Common myeloid progenitor, CD34-positive (primary cell): ENCODE results near the gene VPS41.
A peak's percentile ranks its signal among the peaks of the same experiment; 100 is the strongest.

Source experiments
- CTCF ChIA-PET: fragments of 350-600 bp; sonication (Branson Sonifier 250); formaldehyde crosslinking; loops from one replicate; lab custom pipeline; 2021; ENCODE audit warnings: antibody characterized with exemption; lab: Charles Lee
- POLR2A ChIA-PET: fragments of 350-600 bp; sonication (Branson Sonifier 250); formaldehyde crosslinking; loops from one replicate; lab custom pipeline; 2021; ENCODE audit warnings: antibody characterized with exemption; lab: Charles Lee
- DNase-seq, 3 donors: peaks; one replicate each; pipeline versions ENCODE4 v3.0.0 to v3.0.0-alpha.2; 2013
- H3K27ac ChIP-seq, 2 experiments: 1 replicate in 1 of 2; 2 replicates in 1 of 2; pipeline ENCODE4 v1.7.0; 2013; ENCODE audit warnings: inconsistent platforms in 2 of 2, low read length in 2 of 2, mild to moderate bottlenecking in 2 of 2, low read depth in 1 of 2, moderate library complexity in 1 of 2; ENCODE audit not compliant: severe bottlenecking in 2 of 2, insufficient read depth in 1 of 2, poor library complexity in 1 of 2
- H3K27me3 ChIP-seq, 5 experiments: replicated peaks in 2 of 5; 1 replicate in 3 of 5; 2 replicates in 2 of 5; pipeline versions ENCODE4 v1.6.1 to v1.7.0; 2013; ENCODE audit warnings: low read length in 4 of 5, mild to moderate bottlenecking in 2 of 5, moderate library complexity in 2 of 5, inconsistent platforms in 1 of 5; ENCODE audit not compliant: insufficient read depth in 5 of 5, control insufficient read depth in 4 of 5
- H3K36me3 ChIP-seq, 4 experiments: 1 replicate in 2 of 4; 2 replicates in 2 of 4; pipeline versions ENCODE4 v1.6.1 to v1.7.0; 2013; ENCODE audit warnings: low read length in 3 of 4, control low read depth in 1 of 4, mild to moderate bottlenecking in 1 of 4; ENCODE audit not compliant: control insufficient read depth in 4 of 4, insufficient read depth in 4 of 4
- H3K4me1 ChIP-seq, 4 experiments: 1 replicate in 3 of 4; 2 replicates in 1 of 4; pipeline versions ENCODE4 v1.6.1 to v1.7.1; 2013; ENCODE audit warnings: low read length in 3 of 4, mild to moderate bottlenecking in 3 of 4, control low read depth in 1 of 4, inconsistent platforms in 1 of 4, moderate library complexity in 1 of 4; ENCODE audit not compliant: control insufficient read depth in 4 of 4, insufficient read depth in 4 of 4; ENCODE audit errors: control extremely low read depth in 1 of 4
- H3K4me3 ChIP-seq, 7 experiments: 1 replicate in 4 of 7; 2 replicates in 3 of 7; pipeline versions ENCODE4 v1.5.1 to v1.7.0; 2013; ENCODE audit warnings: mild to moderate bottlenecking in 7 of 7, low read length in 6 of 7, moderate library complexity in 6 of 7, inconsistent platforms in 2 of 7, low read depth in 2 of 7, control low read depth in 1 of 7; ENCODE audit not compliant: insufficient read depth in 4 of 7, control insufficient read depth in 1 of 7; ENCODE audit errors: extremely low read depth in 1 of 7
- H3K9me3 ChIP-seq, 5 experiments: 1 replicate in 4 of 5; 2 replicates in 1 of 5; pipeline versions ENCODE4 v1.6.1 to v1.7.1; 2013; ENCODE audit warnings: low read length in 4 of 5, mild to moderate bottlenecking in 2 of 5, inconsistent platforms in 1 of 5, low read depth in 1 of 5, moderate library complexity in 1 of 5; ENCODE audit not compliant: control insufficient read depth in 4 of 5, insufficient read depth in 2 of 5; ENCODE audit errors: control extremely low read depth in 1 of 5
- WGBS: methylation state at CpG from one replicate; pipeline ENCODE4 v1.1.5; 2013; ENCODE audit not compliant: insufficient coverage; 5-methylcytosine and 5-hydroxymethylcytosine counted together

The VPS41 gene

DNA sequence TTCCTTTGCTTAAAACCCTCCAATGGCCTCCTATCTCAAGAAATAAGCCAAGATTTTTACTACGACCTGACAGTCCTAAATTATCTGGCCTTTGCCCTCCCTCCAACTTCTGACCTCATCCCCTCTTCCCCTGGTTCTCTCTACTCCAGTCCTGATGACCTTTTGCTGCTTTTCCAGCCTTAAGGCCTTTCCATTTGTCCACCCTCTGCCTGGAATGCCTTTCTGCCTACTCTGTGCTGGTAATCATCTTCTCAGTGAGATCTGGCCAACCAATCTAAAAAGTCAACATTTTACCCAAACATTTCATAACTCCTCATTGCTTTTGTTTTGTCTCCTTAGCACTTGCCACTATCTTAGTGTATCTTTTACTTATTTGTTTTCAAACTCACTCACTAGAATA, 75.7 kb downstream of the VPS41 start:
- Histone ChIP-seq H3K36me3 (peaks cover 2 to 7% (median 3%) of the 10 kb centered on the region in 4 experiments), H3K9me3 (peaks cover 0 to 5% (median 4%) of the 10 kb centered on the region in 5 experiments), H3K27me3 (no peaks in the 10 kb centered on the region), H3K4me1 (no peaks in the 10 kb centered on the region), H3K4me3 (no peak overlapping the region), H3K27ac (no peak overlapping the region)
- CTCF ChIA-PET = no interaction called here
- POLR2A ChIA-PET = no interaction called here
- no peak for DNase-seq
- WGBS = 80% methylated on average over 1 of the region's 1 CpG

DNA sequence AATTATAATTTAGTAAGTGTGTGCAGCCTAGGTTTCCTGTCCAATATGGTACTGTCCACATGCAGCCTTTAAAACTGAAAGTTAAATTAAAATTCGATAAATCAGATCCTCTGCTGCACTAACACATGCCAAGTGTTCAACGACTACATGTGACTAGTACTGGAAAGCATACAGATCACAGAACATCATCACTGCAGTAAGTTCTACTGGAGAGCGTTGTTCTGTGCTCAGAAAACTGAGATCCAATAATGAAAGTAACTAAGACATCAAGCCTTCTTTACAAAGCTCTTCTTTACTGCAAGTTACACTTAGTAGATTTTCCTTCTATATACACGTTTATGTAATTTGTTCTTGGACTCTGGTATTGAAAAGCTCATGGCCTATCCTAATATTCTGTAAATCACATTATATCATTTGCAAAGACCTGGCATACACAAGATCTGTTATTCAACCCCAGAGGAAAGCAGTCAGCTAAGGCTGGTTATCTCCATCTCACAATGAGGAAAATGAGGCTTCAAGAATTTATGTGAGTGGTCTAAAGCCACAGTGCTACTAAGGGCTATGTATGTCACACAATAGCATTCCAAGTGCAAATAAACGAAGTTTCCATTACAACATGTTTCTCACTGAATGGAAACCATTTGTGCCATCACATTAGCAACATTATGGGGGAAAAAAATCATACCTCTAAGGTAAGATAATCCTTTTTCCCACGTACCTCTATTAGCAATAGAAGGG, 77.6 kb downstream of the VPS41 start:
- 100% methylated on average over 4 of the region's 6 CpGs for WGBS
- no peak overlapping the region for H3K27ac ChIP-seq

DNA sequence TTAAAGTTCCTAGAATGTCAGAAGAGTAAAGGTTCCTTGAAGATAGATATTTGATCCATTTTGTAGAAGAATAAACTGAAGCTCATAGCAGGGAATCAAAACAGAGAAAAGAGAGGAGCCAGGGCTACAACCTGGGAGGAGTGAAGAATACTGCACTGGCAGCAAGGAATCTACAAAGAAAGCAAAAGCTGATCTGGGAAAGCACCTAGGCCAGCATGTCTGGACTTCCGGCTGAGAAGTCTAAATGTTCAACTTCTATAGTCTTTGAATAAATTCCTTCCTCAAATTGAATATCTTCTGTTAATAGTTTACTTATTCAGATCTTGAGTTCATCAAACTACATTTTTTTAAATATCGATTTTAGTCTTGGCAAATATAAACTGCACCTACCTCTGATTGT, 78.2 kb downstream of the VPS41 start:
- ChIA-PET POLR2A (no interaction called here), CTCF (interaction anchor here (1.0 to 1.9 kb wide), 2 partner anchors 9 to 12 kb away, joined by 3 to 5 read pairs; no protein-coding TSS in a partner anchor)
- DNase-seq = no peak
- peaks cover 0 to 5% (median 1%) of the 10 kb centered on the region in 4 experiments for H3K36me3 ChIP-seq
- peaks cover 0 to 5% (median 4%) of the 10 kb centered on the region in 4 experiments for H3K4me1 ChIP-seq
- no peaks in the 10 kb centered on the region for H3K9me3 ChIP-seq
- no CpG with 5 or more reads among the region's 2 CpGs for WGBS
- no peaks in the 10 kb centered on the region for H3K27me3 ChIP-seq
- no peak overlapping the region for H3K27ac ChIP-seq
- H3K4me3 ChIP-seq = no peak overlapping the region

More for the DNA sequence above, 77.6 kb downstream of the VPS41 start:
- H3K36me3 ChIP-seq = peaks cover 0 to 5% (median 1%) of the 10 kb centered on the region in 4 experiments
- no peaks in the 10 kb centered on the region for H3K27me3 ChIP-seq
- POLR2A ChIA-PET = no interaction called here
- CTCF ChIA-PET = interaction anchor here (1.6 to 1.9 kb wide), 2 partner anchors 8 to 35 kb away, joined by 3 to 5 read pairs; no protein-coding TSS in a partner anchor
- H3K4me1 ChIP-seq = peaks cover 0 to 3% (median 2%) of the 10 kb centered on the region in 4 experiments
- H3K9me3 ChIP-seq = no peaks in the 10 kb centered on the region
- no peak overlapping the region for H3K4me3 ChIP-seq
- no peak for DNase-seq

DNA sequence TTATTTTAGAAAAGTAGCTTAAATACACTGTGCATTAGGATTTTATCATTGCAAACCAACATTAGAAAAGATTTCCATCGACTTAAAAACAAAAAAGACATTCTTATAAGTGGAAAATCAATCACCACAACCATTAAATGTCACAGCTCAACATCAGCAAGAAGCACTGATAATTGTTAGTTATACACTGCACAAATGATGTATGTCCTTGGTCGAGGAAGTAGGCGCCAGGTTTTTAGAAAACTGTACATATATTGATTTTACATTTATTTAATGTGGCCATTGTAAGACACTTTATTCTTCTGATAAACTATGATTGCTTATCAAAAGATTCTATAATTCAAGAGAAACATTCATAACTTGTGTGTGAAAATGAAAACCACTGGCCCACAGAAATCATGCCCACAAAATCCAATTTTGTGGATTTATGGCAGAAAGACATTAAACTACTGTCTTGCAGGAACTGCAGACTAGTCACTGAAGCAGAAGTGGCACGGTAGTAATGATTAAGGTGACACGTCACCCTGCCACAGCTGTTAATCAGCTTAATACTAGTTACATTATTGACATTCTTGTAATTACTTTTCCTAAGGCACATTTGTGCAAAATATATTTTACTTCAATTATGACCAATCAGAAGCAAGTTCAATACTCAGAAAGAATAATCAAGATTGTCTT, 79.4 kb downstream of the VPS41 start:
- Histone ChIP-seq H3K27ac (no peak overlapping the region), H3K4me1 (peaks cover 0 to 6% (median 4%) of the 10 kb centered on the region in 4 experiments), H3K4me3 (no peak overlapping the region), H3K27me3 (no peaks in the 10 kb centered on the region), H3K36me3 (peaks cover 0 to 5% (median 2%) of the 10 kb centered on the region in 4 experiments), H3K9me3 (peaks cover 0 to 3% (median 0%) of the 10 kb centered on the region in 5 experiments)
- POLR2A ChIA-PET = no interaction called here
- no peak for DNase-seq
- CTCF ChIA-PET = interaction anchor here (1.0 to 1.9 kb wide), 3 partner anchors 10 to 639 kb away, joined by 3 to 5 read pairs (median 3); no protein-coding TSS in a partner anchor
- no CpG with 5 or more reads among the region's 5 CpGs for WGBS

DNA sequence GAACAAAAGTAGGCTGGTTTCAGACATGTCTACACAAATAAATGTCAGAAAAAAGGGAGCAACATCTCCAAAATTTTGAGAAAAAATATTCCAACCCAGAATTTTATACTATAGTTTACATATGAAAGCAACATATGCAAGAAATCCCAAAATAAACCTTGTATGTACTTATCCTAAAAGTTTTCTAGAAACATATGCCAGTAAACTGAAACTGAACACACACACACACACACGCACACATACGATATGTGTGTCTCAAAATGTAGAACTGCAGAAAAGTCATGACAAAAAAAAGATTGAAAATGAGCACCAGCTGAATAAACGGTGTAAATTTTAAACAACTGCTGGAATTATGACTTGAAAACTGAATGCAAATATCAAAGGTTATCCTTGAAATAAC, 81.0 kb downstream of the VPS41 start:
- no peak overlapping the region for H3K4me3 ChIP-seq
- DNase-seq = no peak
- H3K27me3 ChIP-seq = no peaks in the 10 kb centered on the region
- H3K9me3 ChIP-seq = peaks cover 2 to 10% (median 6%) of the 10 kb centered on the region in 5 experiments
- peaks cover 0 to 6% (median 4%) of the 10 kb centered on the region in 4 experiments for H3K4me1 ChIP-seq
- 100% methylated on average over 2 of the region's 3 CpGs for WGBS
- H3K36me3 ChIP-seq = peaks cover 3 to 7% (median 4%) of the 10 kb centered on the region in 4 experiments
- H3K27ac ChIP-seq = no peak overlapping the region
- ChIA-PET POLR2A (no interaction called here), CTCF (interaction anchor here (1.6 kb wide), 1 partner anchor 8 kb away, joined by 5 read pairs; no protein-coding TSS in a partner anchor)

DNA sequence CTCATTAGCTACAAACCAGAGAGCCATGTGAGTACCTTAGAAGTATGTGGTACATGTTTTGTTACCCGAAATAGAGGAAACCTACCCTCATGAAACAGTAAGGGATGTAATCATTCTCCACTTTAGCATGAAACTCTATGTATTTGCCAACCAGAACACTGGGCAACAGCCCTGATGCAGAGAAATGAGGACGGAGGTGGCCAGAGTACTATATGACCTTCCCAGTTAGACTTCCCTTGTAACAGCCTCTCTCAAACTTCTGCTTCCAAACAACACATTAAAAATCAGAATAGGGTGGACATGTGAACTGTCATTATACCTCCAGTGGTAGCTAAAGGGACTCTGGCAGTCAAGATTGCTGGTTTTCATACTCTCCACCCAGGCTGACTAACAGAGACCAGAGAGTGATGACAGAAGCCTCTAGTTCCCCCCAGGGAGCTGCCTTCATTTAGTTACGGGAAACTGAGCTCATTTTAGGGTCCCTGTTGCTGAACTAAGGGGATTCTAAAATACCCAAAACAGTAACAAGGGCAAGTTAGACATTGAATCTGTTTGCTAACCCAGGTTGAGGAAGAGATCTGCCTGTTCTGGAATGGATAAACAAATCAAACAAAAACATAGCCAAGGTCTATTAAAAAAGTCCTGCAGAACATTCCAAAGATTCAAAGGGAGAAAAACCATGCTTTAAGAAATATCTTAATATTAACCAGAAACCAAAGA, 83.1 kb downstream of the VPS41 start:
- ChIA-PET CTCF (no interaction called here), POLR2A (no interaction called here)
- peak overlapping the region in 1 of 2 experiments; percentile 17 for H3K27ac ChIP-seq
- peaks cover 4 to 8% (median 6%) of the 10 kb centered on the region in 4 experiments for H3K36me3 ChIP-seq
- no peak overlapping the region for H3K4me3 ChIP-seq
- H3K27me3 ChIP-seq = no peaks in the 10 kb centered on the region
- H3K9me3 ChIP-seq = peaks cover 2 to 16% (median 8%) of the 10 kb centered on the region in 5 experiments
- no CpG with 5 or more reads among the region's 3 CpGs for WGBS
- H3K4me1 ChIP-seq = peaks cover 0 to 6% (median 4%) of the 10 kb centered on the region in 4 experiments
- DNase-seq = peak in 1 of 3 donors; percentile 14
